Stimulated activated naive CD4-positive, alpha-beta T cell treated with Interleukin-2 at 50 U/mL for 16 hours (primary cell): ENCODE measurements around the gene ERGIC1.
A peak's percentile ranks its signal among the peaks of the same experiment; 100 is the strongest.

Source experiments
- DNase-seq: peaks from one replicate; lab custom pipeline; 2025; lab: John Stamatoyannopoulos, UW

Gene ERGIC1

GRCh38 chr5:172983542-172984243 is 149.6 kb downstream of the ERGIC1 start, which contains the start of gene ATP6V0E1:
Gene ATP6V0E1 (plus strand): TSS chr5:172983771. CDS start chr5:172983861, 90 bp downstream.
- peak; percentile 92 for DNase-seq

GRCh38 chr5:172984244-172984953 is 150.3 kb downstream of the ERGIC1 start:
- DNase-seq = peak; percentile 79

DNA sequence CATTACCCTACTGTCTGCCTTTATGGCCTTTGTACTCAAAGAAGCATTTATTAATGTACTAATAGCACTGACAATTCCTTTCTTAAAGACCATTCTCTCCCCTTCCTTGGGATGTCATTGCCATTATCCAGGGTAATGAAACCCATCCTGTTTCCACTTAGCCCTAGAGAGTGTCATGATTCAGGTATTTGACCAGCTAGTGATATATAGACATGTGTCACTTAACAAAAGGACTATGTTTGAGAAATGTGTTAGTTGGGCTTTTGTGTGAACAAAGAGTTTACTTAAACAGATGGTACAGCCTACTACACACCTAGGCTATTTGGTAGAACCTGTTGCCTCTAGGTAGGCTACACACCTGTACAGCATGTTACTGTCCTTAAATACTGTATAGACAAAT is 151.5 kb downstream of the ERGIC1 start:
- DNase-seq = no peak

GRCh38 chr5:172988276-172988675 is 154.2 kb downstream of the ERGIC1 start:
- no peak for DNase-seq

DNA sequence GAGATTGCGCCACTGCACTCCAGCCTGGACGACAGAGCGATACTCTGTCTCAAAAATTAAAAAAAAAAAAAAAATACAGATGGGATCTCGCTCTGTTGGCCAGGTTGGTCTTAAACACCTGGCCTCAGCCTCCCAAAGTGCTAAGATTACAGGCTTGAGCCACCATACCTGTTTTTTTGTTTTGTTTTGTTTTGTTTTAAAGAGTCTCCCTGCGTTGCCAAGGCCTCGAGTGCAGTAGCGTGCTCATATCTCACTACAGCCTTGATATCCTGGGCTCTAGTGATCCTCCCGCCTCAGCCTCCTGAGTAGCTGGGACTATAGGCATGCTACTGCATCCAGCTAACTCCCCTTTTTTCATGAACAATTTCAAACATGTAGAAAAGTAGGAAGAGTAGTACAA is 156.7 kb downstream of the ERGIC1 start:
- DNase-seq = no peak

GRCh38 chr5:172994405-172994804 is 160.4 kb downstream of the ERGIC1 start:
- DNase-seq = no peak

DNA sequence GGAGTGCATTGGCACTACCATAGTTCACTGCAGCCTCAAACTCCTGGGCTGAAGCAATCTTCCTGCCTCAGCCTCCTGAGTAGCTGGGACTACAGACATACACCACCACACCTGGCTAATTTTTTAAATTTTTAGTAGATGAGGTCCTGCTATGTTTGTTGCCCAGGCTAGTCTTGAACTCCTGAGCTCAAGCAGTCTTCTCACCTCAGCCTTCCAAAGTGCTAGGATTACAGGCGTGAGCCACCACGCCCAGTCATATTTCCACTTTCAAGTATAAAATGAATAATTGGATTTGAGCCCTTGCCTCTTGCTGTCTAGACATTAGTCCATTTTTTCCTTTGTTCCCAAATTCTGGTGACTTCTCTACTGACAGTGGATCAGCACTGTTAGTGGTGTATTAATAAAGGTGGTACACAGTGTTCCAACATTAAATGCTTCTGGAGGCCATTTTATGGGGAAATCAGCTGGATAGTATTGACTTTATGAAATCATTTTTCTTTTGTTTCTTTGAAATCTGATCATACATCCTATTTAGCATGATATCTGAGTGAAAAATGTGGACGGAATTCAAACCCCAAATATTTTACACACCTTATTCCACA is 165.4 kb downstream of the ERGIC1 start:
- no peak for DNase-seq

DNA sequence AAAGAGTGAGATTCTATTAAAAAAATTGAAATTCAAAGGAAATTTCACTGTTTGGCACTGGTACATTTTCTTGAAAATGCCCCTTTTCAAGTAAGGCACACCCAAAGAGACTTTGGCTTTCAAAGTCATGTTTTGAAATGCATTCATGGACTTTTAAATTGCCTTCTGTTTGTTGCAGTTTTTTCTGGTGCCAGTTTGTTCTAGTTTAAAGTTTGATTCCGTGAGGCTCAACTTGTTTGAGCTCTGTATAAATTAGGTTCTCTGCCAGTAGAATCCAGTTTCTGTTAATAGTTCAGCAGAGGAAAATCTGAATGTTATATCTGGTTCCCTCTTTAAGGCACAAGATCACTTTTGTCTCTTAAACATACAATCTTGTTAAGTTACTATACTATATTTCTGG is 165.9 kb downstream of the ERGIC1 start:
- no peak for DNase-seq

- DNase-seq = no peak
Observed at GRCh38 chr5:173001229-173001841, 167.3 kb downstream of the ERGIC1 start.
